HG02759 (cell line): ENCODE results near the gene SNRK.
A peak's percentile ranks its signal among the peaks of the same experiment; 100 is the strongest.

Source experiments
- ATAC-seq: cut with Tn5 transposase; IDR thresholded peaks from one replicate; pipeline ENCODE4 v1.9.1; 2021; ENCODE audit warnings: mild to moderate bottlenecking, moderate library complexity; ENCODE audit not compliant: unreplicated experiment

The SNRK gene

DNA sequence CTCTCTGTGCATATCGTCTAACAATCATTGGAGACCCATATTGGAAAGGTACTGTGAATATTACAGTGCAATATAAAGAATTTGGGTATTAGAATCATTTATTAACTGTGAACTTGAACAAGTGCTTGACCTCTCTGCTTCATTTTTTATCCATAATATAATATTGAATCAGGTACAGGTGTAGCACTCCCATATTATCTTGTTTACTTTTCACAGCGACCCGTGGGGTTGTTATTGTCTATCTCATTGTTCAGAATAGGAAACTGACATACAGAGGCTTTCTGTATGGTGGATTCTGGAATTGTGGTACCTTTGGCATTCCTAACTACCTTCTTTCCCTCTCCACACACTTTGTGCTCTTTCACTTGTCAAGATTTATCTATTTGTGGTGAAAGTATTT lies 17.8 kb downstream of the SNRK start:
- ATAC-seq, result no peak

DNA sequence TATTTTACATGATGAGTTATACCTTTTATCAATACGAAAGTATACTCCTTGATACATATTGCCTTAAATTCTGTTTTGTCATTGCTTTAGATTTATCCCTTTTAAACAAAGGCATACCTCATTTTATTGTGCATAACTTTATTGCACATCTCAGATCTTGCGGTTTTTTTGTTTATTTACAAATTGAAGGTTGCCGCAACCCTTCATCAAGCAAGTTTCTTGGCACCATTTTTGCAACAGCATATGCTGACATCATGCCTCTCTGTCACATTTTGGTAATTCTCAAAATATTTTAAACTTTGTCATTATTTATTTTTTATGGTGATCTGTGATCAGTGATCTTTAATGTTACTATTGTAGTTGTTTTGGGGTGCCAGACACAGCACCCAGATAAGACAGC lies 20.9 kb downstream of the SNRK start:
- ATAC-seq, result no peak

DNA sequence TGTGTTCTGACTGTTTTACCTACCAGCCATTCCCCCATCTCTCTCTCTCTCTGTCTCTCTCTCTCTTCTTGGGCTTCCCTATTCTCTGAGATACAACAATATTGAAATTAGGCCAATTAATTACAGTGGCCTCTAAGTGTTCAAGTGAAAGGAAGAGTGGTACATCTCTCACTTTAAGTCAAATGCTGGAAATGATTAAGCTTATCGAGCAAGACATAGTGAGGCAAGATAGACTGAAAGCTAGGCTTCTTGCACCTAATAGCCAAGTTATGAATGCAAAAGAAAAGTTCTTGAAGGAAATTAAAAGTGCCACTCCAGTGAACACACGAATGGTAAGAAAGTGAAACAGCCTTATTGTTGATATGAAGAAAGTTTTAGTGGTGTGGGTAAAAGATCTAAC lies 21.3 kb downstream of the SNRK start:
- no peak for ATAC-seq

DNA sequence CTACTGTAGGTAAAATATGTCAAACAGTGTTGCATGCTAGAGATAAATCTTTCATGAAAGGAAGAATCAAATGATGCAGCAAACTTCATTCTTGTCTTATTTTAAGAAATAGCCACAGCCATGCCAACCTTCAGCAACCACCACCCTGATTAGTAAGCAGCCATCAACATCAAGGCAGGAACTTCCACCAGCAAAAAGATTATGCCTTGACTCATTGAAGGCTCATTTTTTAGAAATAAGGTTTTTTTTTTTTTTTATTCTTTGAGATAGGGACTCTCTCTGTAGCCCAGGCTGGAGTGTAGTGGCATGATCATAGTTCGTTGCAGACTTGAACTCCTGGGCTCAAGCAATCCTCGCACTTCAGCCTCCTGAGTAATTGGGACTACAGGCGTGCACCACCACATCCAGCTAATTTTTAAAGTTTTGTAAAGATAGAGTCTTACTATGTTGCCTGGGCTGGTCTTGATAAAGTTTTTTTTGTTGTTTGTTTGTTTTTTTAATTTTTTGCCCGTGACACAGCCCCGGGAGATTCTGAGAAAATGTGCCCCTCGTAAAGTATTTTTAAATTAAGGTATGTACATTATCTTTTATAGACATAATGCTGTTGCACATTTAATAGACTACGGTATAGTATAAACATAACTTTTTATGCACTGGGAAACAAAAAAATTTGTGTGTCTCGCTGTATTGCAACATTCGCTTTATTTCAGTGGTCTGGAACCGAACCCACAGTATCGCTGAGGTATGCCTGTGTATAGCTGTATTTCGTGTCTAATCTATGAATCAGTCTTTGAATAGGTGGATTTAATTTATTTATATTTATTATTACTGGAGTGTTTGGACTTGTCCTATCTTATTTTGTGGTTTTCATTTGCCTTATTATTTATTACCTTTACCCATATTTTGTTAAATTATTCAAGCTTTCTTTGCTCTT lies 23.3 kb downstream of the SNRK start:
- no peak for ATAC-seq

DNA sequence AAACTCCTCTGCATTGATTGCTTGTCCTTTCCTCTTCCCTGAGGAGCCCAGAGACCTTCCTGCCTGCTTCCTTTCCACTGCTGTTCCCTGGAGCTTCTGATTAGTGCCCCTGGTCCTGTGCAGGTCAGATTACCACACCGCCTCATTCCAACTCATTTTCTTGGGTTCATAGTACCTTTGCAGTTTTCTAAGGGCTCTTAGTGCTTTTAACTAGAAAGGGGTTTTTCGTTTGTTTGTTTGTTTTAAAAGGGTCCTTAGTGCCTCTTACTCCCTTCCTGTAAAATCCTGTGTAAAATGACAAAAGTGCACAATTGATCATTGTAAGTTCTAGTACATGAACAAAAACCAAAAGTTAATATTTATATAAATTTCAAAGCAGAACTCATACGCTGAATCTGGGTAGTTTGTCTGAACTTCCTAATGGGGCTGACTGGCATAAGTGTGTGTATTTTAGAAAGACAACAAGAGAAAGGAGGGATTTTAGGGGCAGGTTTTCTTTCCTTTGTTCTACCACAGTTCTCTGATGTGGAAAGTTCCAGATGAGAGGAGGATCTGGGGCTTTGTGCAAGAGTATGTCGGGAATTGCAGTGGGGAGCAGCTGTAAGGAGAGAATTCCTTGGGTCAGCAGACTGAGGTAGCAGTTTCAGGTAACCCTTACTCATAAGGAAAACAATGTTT lies 30.6 kb downstream of the SNRK start:
- no peak for ATAC-seq

DNA sequence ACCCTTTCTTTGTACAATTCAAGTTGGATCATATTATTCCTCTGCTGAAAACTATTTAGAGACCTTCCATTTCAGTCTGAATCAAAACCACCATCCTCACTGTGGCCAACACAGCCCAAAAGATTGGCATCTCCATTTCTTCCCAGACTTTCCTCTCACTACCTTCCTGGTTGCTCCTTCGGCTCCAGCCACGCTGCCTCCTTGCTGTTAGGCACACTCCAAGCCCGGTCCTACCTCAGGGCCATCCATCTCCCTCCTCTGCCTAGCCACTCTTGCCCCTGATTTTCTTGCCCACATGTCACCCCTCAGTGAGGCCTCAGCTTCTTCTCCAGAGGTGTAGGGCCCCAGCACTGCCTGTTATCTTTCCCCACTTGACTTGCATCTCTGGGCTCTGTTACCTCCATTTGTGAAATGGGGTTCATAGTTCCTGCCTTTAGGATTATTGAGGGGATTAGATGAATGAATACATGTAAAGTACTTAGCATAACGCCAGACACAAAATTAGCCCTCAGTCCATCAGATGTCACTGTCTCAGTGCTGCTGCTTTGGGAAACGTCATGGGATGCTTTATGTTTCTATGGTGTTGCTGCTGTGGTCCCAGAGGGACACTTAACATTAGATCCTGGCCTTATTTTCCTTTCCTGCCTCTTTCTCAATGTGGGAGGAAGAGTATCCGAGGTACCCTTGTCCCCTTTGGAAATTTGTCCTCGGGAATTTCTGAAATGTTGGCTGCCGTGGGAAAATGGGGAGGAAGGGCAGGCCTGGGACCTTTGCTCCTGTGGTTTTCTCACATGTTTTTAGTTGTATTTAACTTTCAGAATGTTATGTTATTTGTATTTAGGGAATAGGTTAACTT lies 31.3 kb downstream of the SNRK start:
- ATAC-seq, result no peak

DNA sequence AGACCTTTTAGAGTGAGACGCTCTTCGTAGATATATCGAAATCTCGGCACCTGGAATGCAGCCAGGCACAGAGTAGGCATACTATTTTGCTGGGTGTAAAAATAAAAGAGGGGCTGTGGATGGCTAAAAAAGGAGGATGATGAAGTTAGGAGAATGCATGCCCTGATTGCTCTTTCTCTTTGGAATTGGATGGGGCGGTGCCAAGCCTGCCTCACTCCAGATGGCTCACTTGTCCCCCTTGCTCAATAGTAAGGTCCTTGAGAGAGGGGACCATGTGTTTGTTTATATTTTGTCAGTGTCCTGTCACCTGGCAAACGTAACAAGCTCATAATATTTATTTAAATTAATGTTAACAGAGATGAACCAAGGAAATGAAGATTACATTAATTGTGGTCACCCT lies 33.0 kb downstream of the SNRK start:
- no peak for ATAC-seq

DNA sequence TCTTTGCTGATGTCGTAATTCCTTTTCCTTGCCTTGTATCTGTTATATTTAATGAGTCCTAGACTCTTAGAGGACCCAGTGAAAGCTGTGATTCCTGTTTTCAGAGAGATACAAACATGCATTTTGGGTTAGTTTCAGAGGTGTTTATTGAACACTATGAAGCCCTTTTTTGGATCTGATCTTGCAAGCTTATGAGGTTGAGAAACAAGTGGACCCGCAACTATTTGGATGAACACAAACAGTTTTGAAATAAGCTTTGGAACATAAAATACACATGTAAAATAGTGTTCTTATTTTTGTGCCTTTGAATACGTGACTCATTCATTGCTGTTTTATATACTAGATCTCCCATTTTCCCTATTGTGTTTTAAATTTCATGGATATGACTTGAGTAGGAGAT lies 33.5 kb downstream of the SNRK start:
- ATAC-seq, result no peak

DNA sequence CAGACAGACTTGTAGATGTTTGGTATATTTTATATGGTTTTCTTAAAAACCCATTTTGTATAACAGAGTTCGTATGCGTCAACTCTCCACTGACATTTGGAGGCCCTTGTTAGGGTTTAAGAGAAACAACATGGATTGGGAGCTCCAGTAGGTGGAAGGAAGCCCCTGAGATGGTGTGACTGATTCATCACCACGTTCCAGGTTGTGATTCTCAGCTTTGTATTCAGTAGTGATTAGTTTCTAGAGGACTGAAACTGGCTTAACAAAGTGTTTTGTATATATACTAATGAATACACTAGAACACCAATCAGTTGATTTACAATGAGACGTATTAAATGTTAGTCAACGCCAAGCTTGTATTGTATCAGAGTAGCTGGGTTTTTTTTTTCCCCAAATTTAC lies 33.9 kb downstream of the SNRK start:
- ATAC-seq, result no peak

DNA sequence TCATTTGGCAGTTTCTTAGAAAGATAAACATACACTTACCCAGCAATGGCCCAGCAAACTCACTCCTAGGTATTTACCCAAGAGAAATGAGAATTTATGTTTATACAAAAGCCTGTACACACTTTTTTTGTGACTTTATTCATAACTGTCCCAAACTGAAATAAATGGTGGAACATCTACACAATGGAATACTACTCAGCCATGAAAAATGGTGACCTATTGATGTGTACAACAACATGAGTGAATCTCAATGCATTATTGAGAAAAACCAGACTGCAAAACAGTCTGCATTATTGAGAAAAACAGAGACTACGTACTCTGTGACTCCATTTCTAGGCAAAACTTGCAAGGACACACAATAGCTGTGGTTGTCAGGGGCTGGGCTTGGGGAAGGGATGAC lies 37.2 kb downstream of the SNRK start:
- ATAC-seq, result no peak

DNA sequence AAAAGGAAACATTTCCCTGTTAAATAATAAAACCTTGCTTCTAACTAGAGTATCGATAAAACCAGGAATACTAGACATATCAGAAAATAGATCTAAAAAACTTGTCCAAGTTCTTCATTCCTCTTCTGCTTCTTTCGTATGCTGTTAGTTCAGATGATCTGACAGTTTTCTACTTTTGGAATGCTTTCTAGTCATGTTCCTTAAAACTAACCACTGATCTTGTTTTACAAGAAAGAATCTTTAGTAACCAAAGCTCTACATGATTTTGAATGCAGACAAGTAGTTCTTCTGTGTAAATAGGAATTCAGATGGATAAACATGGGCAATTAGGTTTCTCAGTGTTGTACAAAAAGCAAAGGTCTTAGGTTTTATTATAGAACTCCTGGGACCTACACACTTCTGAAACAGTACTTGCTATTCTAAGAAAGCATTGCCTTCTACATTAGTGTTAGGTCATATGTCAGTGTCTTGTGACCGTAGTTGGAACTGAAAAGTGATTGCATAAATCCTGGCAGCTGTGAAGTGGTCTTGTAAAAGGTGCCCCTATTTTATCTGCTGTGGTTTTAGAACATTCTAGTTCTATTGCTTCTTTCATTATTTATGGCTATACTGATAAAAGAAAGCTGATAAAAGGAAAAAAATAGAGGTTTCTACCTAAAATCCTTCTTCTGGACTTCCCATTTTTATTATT lies 40.7 kb downstream of the SNRK start:
- ATAC-seq, result peak; percentile 49

DNA sequence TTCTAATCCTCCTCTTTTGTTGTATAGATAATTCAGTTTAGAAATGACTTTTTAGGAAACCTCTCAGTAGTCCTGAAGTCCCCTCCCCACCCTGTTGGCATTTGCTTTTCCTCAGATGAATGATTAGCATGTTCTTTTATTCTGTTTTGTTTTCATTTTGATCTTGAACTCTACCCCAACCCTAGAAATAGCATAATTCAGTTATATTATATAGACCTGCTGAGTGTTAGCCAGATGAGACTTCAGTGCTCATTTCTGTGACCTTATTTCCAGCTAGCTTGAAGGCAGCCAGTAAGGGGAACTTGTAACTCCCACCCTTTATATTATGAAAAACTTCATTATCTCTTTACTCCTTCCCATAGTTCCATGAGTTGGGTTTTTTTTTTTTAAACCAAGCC lies 41.2 kb downstream of the SNRK start:
- no peak for ATAC-seq

DNA sequence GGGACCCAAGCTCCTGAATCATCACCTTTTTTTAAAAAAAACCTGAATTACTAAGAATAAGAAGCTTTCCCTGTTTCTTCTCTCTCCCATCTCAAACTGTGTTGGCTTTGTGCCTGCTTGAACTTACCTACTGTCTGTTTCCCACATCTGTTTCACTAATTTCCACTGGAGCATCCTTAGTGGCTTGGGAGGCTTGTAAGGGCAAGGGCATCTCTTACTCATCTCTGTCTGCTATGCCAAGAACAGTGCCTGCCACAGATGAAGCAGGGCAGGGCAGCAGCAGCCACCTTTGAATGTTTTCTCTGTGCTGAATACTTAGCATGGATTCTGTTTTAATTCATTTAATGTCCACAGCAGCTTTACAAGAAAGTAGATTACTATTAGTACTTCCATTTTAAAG lies 42.3 kb downstream of the SNRK start:
- no peak for ATAC-seq

DNA sequence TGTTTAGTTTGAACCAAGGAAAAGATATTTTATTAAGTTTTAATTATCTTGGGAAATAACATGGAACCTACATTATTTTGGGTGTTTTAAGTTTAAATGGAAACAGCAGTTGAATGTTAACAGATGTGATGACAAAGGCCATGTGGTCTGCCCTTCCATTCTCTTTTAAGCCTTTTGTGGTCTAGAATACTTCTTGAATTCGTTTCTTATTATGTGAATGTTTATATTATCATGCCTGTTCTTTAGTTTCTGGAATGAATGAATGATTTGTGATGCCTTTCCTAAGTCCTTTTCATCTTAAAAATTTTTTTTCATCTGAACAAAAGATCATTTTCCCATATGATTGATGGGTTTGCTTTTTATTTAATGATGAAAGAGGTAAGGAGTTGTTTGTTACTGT lies 44.6 kb downstream of the SNRK start:
- ATAC-seq, result no peak

DNA sequence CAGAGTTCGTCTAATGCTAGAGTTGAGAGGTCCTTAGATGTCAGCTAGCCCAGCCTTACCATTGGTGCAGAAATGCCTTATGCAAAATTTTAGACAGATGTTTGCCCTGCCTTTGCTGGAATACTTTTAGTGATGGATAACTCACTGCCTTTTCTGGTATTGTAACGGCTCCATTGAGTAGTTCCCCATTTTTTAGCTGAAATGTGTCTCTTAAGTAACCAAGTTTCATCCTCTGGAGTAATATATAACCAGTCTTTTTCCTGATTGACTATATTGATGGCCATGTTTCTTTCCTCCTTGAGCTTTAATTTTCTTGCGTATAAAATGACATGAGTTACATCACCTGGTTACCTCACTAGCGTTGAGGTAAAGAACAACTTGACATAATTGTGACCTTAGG lies 45.0 kb downstream of the SNRK start:
- ATAC-seq, result no peak

DNA sequence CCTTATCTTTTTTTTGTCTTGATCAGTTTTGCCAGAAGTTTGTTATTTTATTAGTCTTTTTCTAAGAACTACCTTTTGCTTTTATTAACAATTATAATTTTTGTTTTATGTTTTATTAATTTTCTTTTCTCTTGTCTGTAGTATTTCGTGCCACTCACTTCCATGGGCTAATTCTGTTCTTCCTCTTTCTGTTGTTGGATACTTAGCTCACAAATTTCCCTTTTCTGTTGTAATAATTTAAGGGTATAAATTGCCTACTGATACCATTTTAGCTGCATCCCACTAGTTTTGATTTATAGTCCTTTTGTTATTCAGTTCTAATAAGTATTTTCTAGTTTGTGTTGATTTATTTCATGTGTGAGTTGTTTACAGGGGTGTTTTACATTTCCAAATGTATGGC lies 48.6 kb downstream of the SNRK start:
- no peak for ATAC-seq

DNA sequence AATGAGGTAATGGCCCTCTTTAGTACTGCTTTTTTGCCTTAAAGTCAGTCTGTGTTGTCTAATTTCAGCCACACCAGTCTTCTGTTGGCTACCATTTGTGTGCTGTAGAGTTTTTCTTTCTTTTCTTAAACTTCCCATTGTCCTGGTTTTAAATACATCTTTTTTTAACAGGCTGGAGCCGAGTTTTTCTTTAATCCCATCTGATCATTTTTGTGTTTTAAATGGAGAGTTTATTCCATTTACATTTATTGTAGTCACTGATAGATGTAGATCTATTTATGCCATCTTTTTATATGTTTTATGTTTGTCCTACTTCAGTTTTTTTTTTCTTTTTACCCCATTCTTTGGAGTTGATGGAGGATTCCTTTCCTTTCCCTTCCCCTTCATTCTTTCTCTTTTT lies 49.5 kb downstream of the SNRK start:
- ATAC-seq, result no peak

DNA sequence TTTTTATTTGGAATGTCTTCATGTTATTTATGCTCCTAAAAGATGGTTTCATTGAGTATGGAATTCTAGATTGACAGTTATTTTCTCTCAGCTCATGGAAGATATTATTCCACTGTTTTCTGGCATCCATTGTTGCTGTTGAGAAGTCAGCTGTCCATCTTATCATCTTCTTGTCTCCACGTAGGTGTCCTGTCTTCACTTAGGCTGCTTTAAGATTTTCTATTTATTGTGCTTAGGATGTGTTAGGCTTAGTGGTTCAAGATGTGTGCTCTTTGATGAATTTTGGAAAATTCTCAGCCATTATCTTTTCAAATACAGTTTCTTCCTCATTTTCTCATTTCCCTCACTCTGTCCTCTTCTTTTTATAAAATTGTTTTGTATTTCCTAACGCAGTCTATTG lies 52.0 kb downstream of the SNRK start:
- ATAC-seq, result no peak

DNA sequence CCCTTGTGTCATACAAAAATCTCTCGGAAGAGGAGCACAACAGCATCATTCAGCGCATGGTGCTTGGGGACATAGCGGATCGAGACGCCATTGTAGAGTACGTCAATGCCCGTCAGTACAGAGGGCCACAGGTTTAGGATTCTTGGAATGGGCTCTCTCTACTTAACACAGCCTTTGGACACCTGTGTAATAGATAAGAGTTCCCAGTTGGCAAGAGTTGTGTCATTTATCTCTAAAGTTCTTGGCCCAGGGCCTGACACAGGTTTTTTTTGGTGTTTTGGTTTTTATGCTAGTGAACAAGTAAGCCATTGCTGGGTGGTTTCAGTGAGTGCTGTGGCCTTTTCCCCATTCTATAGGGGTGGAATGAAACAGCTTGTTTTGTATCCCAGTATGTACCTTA lies 54.1 kb downstream of the SNRK start:
- ATAC-seq, result no peak

DNA sequence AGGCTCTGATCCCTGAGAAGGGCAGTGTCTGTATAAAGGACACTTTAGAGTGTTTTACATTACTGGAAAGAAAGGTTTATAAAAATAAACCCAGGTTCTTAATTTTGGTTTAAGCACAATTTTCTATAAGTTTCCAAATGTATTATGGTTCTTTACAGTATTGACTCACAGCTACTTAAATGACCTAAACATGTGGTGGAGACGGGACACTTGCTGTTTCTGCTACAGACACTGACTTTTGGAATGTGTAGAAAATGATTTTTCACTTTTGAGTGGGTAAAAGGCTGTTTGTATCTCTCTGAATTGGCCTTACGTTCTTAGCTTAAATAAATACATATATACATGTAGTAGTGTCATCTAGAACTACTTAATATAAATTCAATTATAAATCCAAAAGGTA lies 55.4 kb downstream of the SNRK start:
- ATAC-seq, result no peak

DNA sequence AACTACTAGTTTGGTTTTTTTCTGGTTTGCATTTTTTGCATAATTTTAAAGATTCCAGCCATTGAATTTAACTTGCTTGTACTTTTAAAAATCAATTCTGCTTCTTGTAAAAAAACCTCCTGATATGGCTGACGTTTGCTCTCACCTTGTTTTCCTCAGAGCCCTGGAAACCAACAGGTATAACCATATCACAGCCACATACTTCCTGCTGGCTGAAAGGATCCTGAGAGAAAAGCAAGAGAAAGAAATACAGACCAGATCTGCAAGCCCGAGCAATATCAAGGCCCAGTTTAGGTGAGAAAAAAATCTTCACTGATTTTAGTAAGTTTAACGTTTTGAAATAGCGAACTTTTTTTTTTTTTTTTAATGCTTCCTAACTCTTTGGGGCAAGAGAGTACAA lies 56.8 kb downstream of the SNRK start:
- ATAC-seq, result no peak
